OCI-LY7 (cell line): ENCODE data around the gene F7.
"Not testable (repeated sequence)": the region's sequence is repeated elsewhere in the genome, so short reads cannot be mapped to it uniquely, and the experiment has no call there.

Experiments
- CTCF ChIP-seq: fragments of 200-600 bp; sonication (generic); conservative IDR thresholded peaks from 2 replicates; pipeline ENCODE4 v1.5.1; 2014; ENCODE audit warnings: mild to moderate bottlenecking, antibody characterized with exemption, low read length, moderate library complexity, mixed read lengths
- EZH2phosphoT487 ChIP-seq: fragments of 200-600 bp; sonication (generic); IDR thresholded peaks from 2 replicates; pipeline ENCODE4 v1.6.1; 2018; ENCODE audit warnings: low read depth, borderline replicate concordance, mild to moderate bottlenecking, mixed run types, antibody characterized with exemption, low read length, moderate library complexity, mixed read lengths

GRCh38 chr13:113102302-113102701, 3.3 kb upstream of the F7 start:
- TF ChIP-seq CTCF, EZH2phosphoT487: not testable (repeated sequence)
